ENCODE data around the gene REPS1. TPM values are rescaled to one million over a fixed set of nuclear protein-coding genes. Genes with fewer than 3 reads are reported as not detected.

Gene REPS1
- total RNA-seq, 2 experiments from 2014 or later = 40.0 to 53.9 TPM

DNA sequence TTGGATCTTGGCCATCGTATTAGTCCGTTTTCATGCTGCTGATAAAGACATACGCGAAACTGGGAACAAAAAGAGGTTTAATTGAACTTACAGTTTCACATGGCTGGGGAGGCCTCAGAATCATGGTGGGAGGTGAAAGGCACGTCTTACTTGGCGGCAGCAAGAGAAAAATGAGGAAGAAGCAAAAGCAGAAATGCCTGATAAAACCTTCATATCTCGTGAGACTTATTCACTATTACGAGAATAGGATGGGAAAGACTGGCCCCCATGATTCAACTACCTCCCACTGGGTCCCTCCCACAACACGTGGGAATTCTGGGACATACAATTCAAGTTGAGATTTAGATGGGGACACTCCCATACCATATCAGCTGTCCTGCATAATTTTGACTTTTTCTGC, 20.1 kb upstream of the REPS1 start:
- H3K9me3 ChIP-seq (ENCODE audit: low read length) = no peaks in the 10 kb centered on the region
- no peak overlapping the region for H3K27ac ChIP-seq (ENCODE audit: low read depth, low read length, poor library complexity, severe bottlenecking)
- no peaks in the 10 kb centered on the region for H3K9me2 ChIP-seq (ENCODE audit: insufficient read depth, low read length)
- H3K4me3 ChIP-seq (ENCODE audit: low read depth, low read length, poor library complexity, severe bottlenecking) = no peak overlapping the region
- POLR2A ChIA-PET = interaction anchor here (0.9 to 1.2 kb wide), 2 partner anchors 8 to 11 kb away, joined by 3 read pairs; no protein-coding TSS in a partner anchor
- intact Hi-C loops (cut with micrococcal nuclease; ENCODE audit: unreplicated experiment) = no loop called here
- H2AFZ ChIP-seq (ENCODE audit: low read length) = no peak overlapping the region
- H3K4me1 ChIP-seq (ENCODE audit: insufficient read depth, low read length, poor library complexity, severe bottlenecking) = peaks cover 7% of the 10 kb centered on the region
- H3K79me2 ChIP-seq (ENCODE audit: insufficient read depth, low read depth, low read length) = no peaks in the 10 kb centered on the region
- H3K36me3 ChIP-seq (ENCODE audit: insufficient read depth, low read length) = no peaks in the 10 kb centered on the region
- no peak for DNase-seq (ENCODE audit: low spot score)
- CTCF ChIA-PET (ENCODE audit: unreplicated experiment) = interaction anchor here (0.8 kb wide), 1 partner anchor 211 kb away, joined by 3 read pairs; no protein-coding TSS in a partner anchor
- BruUV-seq (replicated peaks) = no TSS peak
- TF ChIP-seq EZH2phosphoT487 (IDR thresholded peaks at IDR 0.05; ENCODE audit: borderline replicate concordance, low read depth, low read length) = no peak
- TF ChIP-seq, protein P1, sequence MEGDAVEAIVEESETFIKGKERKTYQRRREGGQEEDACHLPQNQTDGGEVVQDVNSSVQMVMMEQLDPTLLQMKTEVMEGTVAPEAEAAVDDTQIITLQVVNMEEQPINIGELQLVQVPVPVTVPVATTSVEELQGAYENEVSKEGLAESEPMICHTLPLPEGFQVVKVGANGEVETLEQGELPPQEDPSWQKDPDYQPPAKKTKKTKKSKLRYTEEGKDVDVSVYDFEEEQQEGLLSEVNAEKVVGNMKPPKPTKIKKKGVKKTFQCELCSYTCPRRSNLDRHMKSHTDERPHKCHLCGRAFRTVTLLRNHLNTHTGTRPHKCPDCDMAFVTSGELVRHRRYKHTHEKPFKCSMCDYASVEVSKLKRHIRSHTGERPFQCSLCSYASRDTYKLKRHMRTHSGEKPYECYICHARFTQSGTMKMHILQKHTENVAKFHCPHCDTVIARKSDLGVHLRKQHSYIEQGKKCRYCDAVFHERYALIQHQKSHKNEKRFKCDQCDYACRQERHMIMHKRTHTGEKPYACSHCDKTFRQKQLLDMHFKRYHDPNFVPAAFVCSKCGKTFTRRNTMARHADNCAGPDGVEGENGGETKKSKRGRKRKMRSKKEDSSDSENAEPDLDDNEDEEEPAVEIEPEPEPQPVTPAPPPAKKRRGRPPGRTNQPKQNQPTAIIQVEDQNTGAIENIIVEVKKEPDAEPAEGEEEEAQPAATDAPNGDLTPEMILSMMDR (conservative IDR thresholded peaks at IDR 0.05; ENCODE audit: low read length) = no peak
- no peak overlapping the region for H3K4me2 ChIP-seq (ENCODE audit: low read length)
- H4K20me1 ChIP-seq (ENCODE audit: insufficient read depth, low read length) = no peaks in the 10 kb centered on the region

DNA sequence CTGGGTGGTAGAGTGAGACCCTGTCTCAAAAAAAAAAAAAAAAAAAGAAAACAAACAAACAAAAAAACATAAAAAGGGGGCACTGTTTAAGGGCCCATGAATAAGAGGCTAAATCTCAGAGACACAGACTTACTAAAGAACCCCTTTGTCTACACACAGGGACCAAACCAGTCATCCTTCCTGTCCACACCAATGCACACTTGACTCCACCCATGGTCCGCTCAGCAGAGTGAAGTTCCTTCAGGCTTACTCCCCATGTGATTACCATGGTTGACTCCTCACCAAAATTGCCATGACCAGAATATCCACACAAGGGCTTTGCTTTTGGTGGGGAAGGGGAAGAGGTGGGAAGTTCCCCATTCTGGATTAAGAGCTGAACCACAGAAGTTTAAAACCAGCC, 19.4 kb upstream of the REPS1 start:
- no peaks in the 10 kb centered on the region for H3K79me2 ChIP-seq (ENCODE audit: insufficient read depth, low read depth, low read length)
- TF ChIP-seq EZH2phosphoT487 (IDR thresholded peaks at IDR 0.05; ENCODE audit: borderline replicate concordance, low read depth, low read length) = no peak
- TF ChIP-seq, protein P1 (conservative IDR thresholded peaks at IDR 0.05; ENCODE audit: low read length) = no peak
- CTCF ChIA-PET (ENCODE audit: unreplicated experiment) = no interaction called here
- POLR2A ChIA-PET = interaction anchor here (0.6 kb wide), 1 partner anchor 18 kb away, joined by 7 read pairs; no protein-coding TSS in a partner anchor
- H2AFZ ChIP-seq (ENCODE audit: low read length) = peak overlapping the region; percentile 39; the same call in 1 of the 2 replicates
- H4K20me1 ChIP-seq (ENCODE audit: insufficient read depth, low read length) = no peaks in the 10 kb centered on the region
- no peak overlapping the region for H3K4me2 ChIP-seq (ENCODE audit: low read length)
- peaks cover 7% of the 10 kb centered on the region for H3K4me1 ChIP-seq (ENCODE audit: insufficient read depth, low read length, poor library complexity, severe bottlenecking)
- H3K36me3 ChIP-seq (ENCODE audit: insufficient read depth, low read length) = no peaks in the 10 kb centered on the region
- H3K9me3 ChIP-seq (ENCODE audit: low read length) = no peaks in the 10 kb centered on the region
- intact Hi-C loops (cut with micrococcal nuclease; ENCODE audit: unreplicated experiment) = no loop called here
- no peaks in the 10 kb centered on the region for H3K9me2 ChIP-seq (ENCODE audit: insufficient read depth, low read length)
- H3K27ac ChIP-seq (ENCODE audit: low read depth, low read length, poor library complexity, severe bottlenecking) = no peak overlapping the region
- no peak overlapping the region for H3K4me3 ChIP-seq (ENCODE audit: low read depth, low read length, poor library complexity, severe bottlenecking)
- peak; percentile 59 for DNase-seq (ENCODE audit: low spot score)
- BruUV-seq (replicated peaks) = no TSS peak

DNA sequence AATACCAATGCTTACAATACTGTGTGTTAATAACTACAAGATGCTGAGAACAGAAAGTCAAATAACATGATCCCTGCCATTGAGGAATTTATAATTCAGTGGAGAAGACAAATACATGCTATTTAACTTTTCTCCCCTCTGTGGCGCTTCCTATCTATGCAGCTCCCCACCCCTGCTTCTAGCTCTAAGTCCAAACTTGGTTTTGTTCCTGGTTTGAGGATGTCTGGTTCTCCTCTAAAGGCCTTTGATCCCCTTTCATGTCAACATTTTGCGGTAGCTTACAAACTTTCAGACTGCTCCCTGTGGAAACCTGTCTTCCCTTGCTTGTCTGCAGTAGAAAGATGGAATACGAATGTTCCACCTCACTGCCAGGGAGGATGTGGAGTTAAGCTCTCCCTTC, 18.4 kb upstream of the REPS1 start:
- H3K4me1 ChIP-seq (ENCODE audit: insufficient read depth, low read length, poor library complexity, severe bottlenecking) = peaks cover 7% of the 10 kb centered on the region
- intact Hi-C loops (cut with micrococcal nuclease; ENCODE audit: unreplicated experiment) = no loop called here
- ChIA-PET POLR2A (interaction anchor here (0.5 kb wide), 1 partner anchor 135 kb away, joined by 3 read pairs; no protein-coding TSS in a partner anchor), CTCF (ENCODE audit: unreplicated experiment) (no interaction called here)
- no TSS peak for BruUV-seq (replicated peaks)
- TF ChIP-seq, protein P1 (conservative IDR thresholded peaks at IDR 0.05; ENCODE audit: low read length) = no peak
- TF ChIP-seq EZH2phosphoT487 (IDR thresholded peaks at IDR 0.05; ENCODE audit: borderline replicate concordance, low read depth, low read length) = no peak
- H3K36me3 ChIP-seq (ENCODE audit: insufficient read depth, low read length) = no peaks in the 10 kb centered on the region
- H3K4me3 ChIP-seq (ENCODE audit: low read depth, low read length, poor library complexity, severe bottlenecking) = no peak overlapping the region
- no peak for DNase-seq (ENCODE audit: low spot score)
- no peak overlapping the region for H3K4me2 ChIP-seq (ENCODE audit: low read length)
- no peak overlapping the region for H3K27ac ChIP-seq (ENCODE audit: low read depth, low read length, poor library complexity, severe bottlenecking)
- no peaks in the 10 kb centered on the region for H3K9me2 ChIP-seq (ENCODE audit: insufficient read depth, low read length)
- H2AFZ ChIP-seq (ENCODE audit: low read length) = no peak overlapping the region
- no peaks in the 10 kb centered on the region for H3K9me3 ChIP-seq (ENCODE audit: low read length)
- no peaks in the 10 kb centered on the region for H3K79me2 ChIP-seq (ENCODE audit: insufficient read depth, low read depth, low read length)
- H4K20me1 ChIP-seq (ENCODE audit: insufficient read depth, low read length) = no peaks in the 10 kb centered on the region

Data from OCI-LY7 (cell line).